Choroid plexus epithelial cell (primary cell): ENCODE data around the gene CRMP1.

Experiments used
- DNase-seq: peaks from one replicate; pipeline ENCODE4 v3.0.0-alpha.2; 2010; ENCODE audit warnings: low read depth
- H3K4me3 ChIP-seq: 2 replicates; pipeline ENCODE4 v1.5.1; 2011; ENCODE audit warnings: low read depth, mild to moderate bottlenecking, control low read depth, low read length, moderate library complexity
- CTCF ChIP-seq: conservative IDR thresholded peaks from 2 replicates; pipeline ENCODE4 v1.5.1; 2011; ENCODE audit warnings: low read depth, mild to moderate bottlenecking, control low read depth, inconsistent platforms, low read length, moderate library complexity

Gene CRMP1

GRCh38 chr4:5772528-5773270 lies 120.2 kb downstream of the CRMP1 start:
- DNase-seq = no peak
- no peak overlapping the region for H3K4me3 ChIP-seq
- no peak for TF ChIP-seq CTCF
